Peyer's patch (tissue), 4 donors: ENCODE data around the gene MBNL2. TPM values are rescaled to one million over a fixed set of nuclear protein-coding genes. Genes with fewer than 3 reads are reported as not detected.

Source experiments
- DNase-seq, 3 donors: peaks; one replicate each; pipeline ENCODE4 v3.0.0-alpha.2; 2017 to 2019
- H3K27ac ChIP-seq, 4 donors: fragments of 200-600 bp; sonication (generic); one replicate each; pipeline ENCODE4 v1.5.1; 2016 to 2019
- H3K27me3 ChIP-seq, 2 donors: fragments of 200-600 bp; sonication (generic); one replicate each; pipeline ENCODE4 v1.5.1; 2019
- H3K36me3 ChIP-seq, 3 donors: fragments of 200-600 bp; sonication (generic); one replicate each; pipeline ENCODE4 v1.5.1; 2016 to 2019
- H3K4me1 ChIP-seq, 4 donors: fragments of 200-600 bp; sonication (generic); one replicate each; pipeline ENCODE4 v1.5.1; 2016 to 2019
- H3K4me3 ChIP-seq, 4 donors: fragments of 200-600 bp; sonication (generic); 1 replicate in 3 of 4; 2 replicates in 1 of 4; pipeline ENCODE4 v1.5.1; 2016 to 2019; ENCODE audit warnings: mild to moderate bottlenecking in 1 of 4
- H3K9me3 ChIP-seq, 4 donors: fragments of 200-600 bp; sonication (generic); one replicate each; pipeline ENCODE4 v1.5.1; 2016 to 2019; ENCODE audit warnings: mild to moderate bottlenecking in 1 of 4
- CTCF ChIP-seq, 6 experiments: fragments of 450-650 bp in 4 of 6; fragments of 200-600 bp in 2 of 6; sonication (generic) in 1 of 6; IDR thresholded peaks; one replicate each; pipeline ENCODE4 v1.5.1; 2017 to 2019; ENCODE audit warnings: antibody characterized with exemption in 6 of 6, mild to moderate bottlenecking in 3 of 6, moderate library complexity in 1 of 6
- POLR2A ChIP-seq, 2 donors: fragments of 450-650 bp; IDR thresholded peaks; one replicate each; pipeline ENCODE4 v1.5.1; 2017; ENCODE audit warnings: antibody characterized with exemption in 2 of 2, mild to moderate bottlenecking in 2 of 2, moderate library complexity in 2 of 2
- total RNA-seq, 4 donors: library from RNA; depleted of rRNA; stranded (reverse); fragments of >200 nt; gene quantifications; one replicate each; pipeline ENCODE4 v1.1.0, GENCODE V29; 2016

The MBNL2 gene
- total RNA-seq, 4 donors from 2014 or later = 27.0 to 44.6 (median 36.3) TPM

GRCh38 chr13:97278435-97279411 is 56.6 kb downstream of the MBNL2 start:
- TF ChIP-seq POLR2A (IDR thresholded peaks at IDR 0.05) (no peak), CTCF (IDR thresholded peaks at IDR 0.05) (no peak)
- Histone ChIP-seq H3K36me3 (peaks cover 0 to 6% (median 0%) of the 10 kb centered on the region in 3 donors), H3K27ac (no peak overlapping the region), H3K9me3 (no peaks in the 10 kb centered on the region), H3K4me3 (no peak overlapping the region), H3K4me1 (peaks cover 0 to 39% (median 9%) of the 10 kb centered on the region in 4 donors), H3K27me3 (no peaks in the 10 kb centered on the region)
- DNase-seq = no peak

GRCh38 chr13:97279913-97280312 is 57.8 kb downstream of the MBNL2 start:
- Histone ChIP-seq H3K4me1 (peaks cover 0 to 27% (median 9%) of the 10 kb centered on the region in 4 donors), H3K9me3 (no peaks in the 10 kb centered on the region), H3K27ac (no peak overlapping the region), H3K36me3 (peaks cover 0 to 6% (median 0%) of the 10 kb centered on the region in 3 donors), H3K27me3 (no peaks in the 10 kb centered on the region), H3K4me3 (no peak overlapping the region)
- no peak for DNase-seq
- TF ChIP-seq POLR2A (IDR thresholded peaks at IDR 0.05) = no peak
- TF ChIP-seq CTCF (IDR thresholded peaks at IDR 0.05) = no peak

GRCh38 chr13:97280478-97280877 is 58.3 kb downstream of the MBNL2 start:
- TF ChIP-seq POLR2A (IDR thresholded peaks at IDR 0.05) (no peak), CTCF (IDR thresholded peaks at IDR 0.05) (no peak)
- H3K4me1 ChIP-seq = peaks cover 0 to 22% (median 9%) of the 10 kb centered on the region in 4 donors

GRCh38 chr13:97281028-97281427 is 58.9 kb downstream of the MBNL2 start:
- TF ChIP-seq CTCF (IDR thresholded peaks at IDR 0.05) = no peak
- Histone ChIP-seq H3K9me3 (no peaks in the 10 kb centered on the region), H3K36me3 (peaks cover 0 to 4% (median 0%) of the 10 kb centered on the region in 3 donors), H3K27me3 (no peaks in the 10 kb centered on the region), H3K4me1 (peaks cover 0 to 18% (median 8%) of the 10 kb centered on the region in 4 donors), H3K27ac (no peak overlapping the region), H3K4me3 (no peak overlapping the region)
- DNase-seq = no peak

More at GRCh38 chr13:97280478-97280877, 58.3 kb downstream of the MBNL2 start:
- no peaks in the 10 kb centered on the region for H3K27me3 ChIP-seq
- DNase-seq = no peak
- H3K9me3 ChIP-seq = no peaks in the 10 kb centered on the region
- H3K27ac ChIP-seq = no peak overlapping the region
- H3K4me3 ChIP-seq = no peak overlapping the region
- H3K36me3 ChIP-seq = peaks cover 0 to 6% (median 0%) of the 10 kb centered on the region in 3 donors

- no peaks in the 10 kb centered on the region for H3K27me3 ChIP-seq
Observed at GRCh38 chr13:97282705-97283104, 60.6 kb downstream of the MBNL2 start.

More at GRCh38 chr13:97282705-97283104, 60.6 kb downstream of the MBNL2 start:
- no peak overlapping the region for H3K4me3 ChIP-seq
- DNase-seq = no peak
- TF ChIP-seq CTCF (IDR thresholded peaks at IDR 0.05) = no peak
- no peak for TF ChIP-seq POLR2A (IDR thresholded peaks at IDR 0.05)
- no peak overlapping the region for H3K27ac ChIP-seq
- H3K9me3 ChIP-seq = no peaks in the 10 kb centered on the region
- H3K4me1 ChIP-seq = peaks cover 0 to 14% (median 5%) of the 10 kb centered on the region in 4 donors
- H3K36me3 ChIP-seq = no peaks in the 10 kb centered on the region
